Measurements from ENCODE around the gene C1QTNF6.
A peak's percentile ranks its signal among the peaks of the same experiment; 100 is the strongest.
"Not testable (repeated sequence)": the region's sequence is repeated elsewhere in the genome, so short reads cannot be mapped to it uniquely, and the experiment has no call there.

Gene C1QTNF6

GRCh38 chr22:37202001-37202555, 14.0 kb upstream of the C1QTNF6 start:
- no peak for DNase-seq
- Histone ChIP-seq H3K36me3 (replicated peaks) (no peaks in the 10 kb centered on the region), H3K27me3 (replicated peaks) (no peaks in the 10 kb centered on the region), H3K4me3 (ENCODE audit: low read depth, low read length) (no peak overlapping the region), H3K27ac (no peak overlapping the region)
- TF ChIP-seq CTCF (IDR thresholded peaks at IDR 0.05; ENCODE audit: low read depth, low read length, missing control alignments) = no peak
- in situ Hi-C loops (cut with HindIII; ENCODE audit: low pct_ligation_motif_present, low sequenced_read_pairs) = no loop called here

GRCh38 chr22:37201443-37201820, 13.4 kb upstream of the C1QTNF6 start:
- in situ Hi-C loops (cut with HindIII; ENCODE audit: low pct_ligation_motif_present, low sequenced_read_pairs); DNase-seq; H3K27ac ChIP-seq: not testable (repeated sequence)

GRCh38 chr22:37199760-37200108, 11.7 kb upstream of the C1QTNF6 start:
- Histone ChIP-seq H3K27me3 (replicated peaks) (no peaks in the 10 kb centered on the region), H3K36me3 (replicated peaks) (no peaks in the 10 kb centered on the region), H3K4me3 (ENCODE audit: low read depth, low read length) (peak overlapping the region; percentile 17), H3K27ac (no peak overlapping the region)
- DNase-seq = no peak
- no peak for TF ChIP-seq CTCF (IDR thresholded peaks at IDR 0.05; ENCODE audit: low read depth, low read length, missing control alignments)
- in situ Hi-C loops (cut with HindIII; ENCODE audit: low pct_ligation_motif_present, low sequenced_read_pairs) = no loop called here

More at GRCh38 chr22:37201443-37201820, 13.4 kb upstream of the C1QTNF6 start:
- not testable (repeated sequence) for H3K36me3 ChIP-seq (replicated peaks); H3K4me3 ChIP-seq (ENCODE audit: low read depth, low read length); H3K27me3 ChIP-seq (replicated peaks)

GRCh38 chr22:37199103-37199759, 11.2 kb upstream of the C1QTNF6 start:
- H3K36me3 ChIP-seq (replicated peaks) = no peaks in the 10 kb centered on the region
- H3K4me3 ChIP-seq (ENCODE audit: low read depth, low read length) = peak overlapping the region; percentile 67
- DNase-seq = peak; percentile 96
- in situ Hi-C loops (cut with HindIII; ENCODE audit: low pct_ligation_motif_present, low sequenced_read_pairs) = no loop called here
- TF ChIP-seq CTCF (IDR thresholded peaks at IDR 0.05; ENCODE audit: low read depth, low read length, missing control alignments) = peak; percentile 85
- H3K27me3 ChIP-seq (replicated peaks) = no peaks in the 10 kb centered on the region
- peak overlapping the region; percentile 32 for H3K27ac ChIP-seq

GRCh38 chr22:37198258-37199102, 10.4 kb upstream of the C1QTNF6 start:
- Histone ChIP-seq H3K27me3 (replicated peaks) (no peaks in the 10 kb centered on the region), H3K27ac (peak overlapping the region; percentile 32), H3K36me3 (replicated peaks) (no peaks in the 10 kb centered on the region), H3K4me3 (ENCODE audit: low read depth, low read length) (peak overlapping the region; percentile 67)
- DNase-seq = peak; percentile 70
- peak; percentile 75 for TF ChIP-seq CTCF (IDR thresholded peaks at IDR 0.05; ENCODE audit: low read depth, low read length, missing control alignments)
- in situ Hi-C loops (cut with HindIII; ENCODE audit: low pct_ligation_motif_present, low sequenced_read_pairs) = no loop called here

Data from brain microvascular endothelial cell (primary cell).